HK-2 (cell line): ENCODE measurements around the gene ACMSD.
"Not testable (repeated sequence)": the region's sequence is repeated elsewhere in the genome, so short reads cannot be mapped to it uniquely, and the experiment has no call there.

Source experiments
- DNase-seq: peaks from one replicate; pipeline ENCODE4 v3.0.0-alpha.2; 2018; ENCODE audit not compliant: unreplicated experiment

ACMSD gene

GRCh38 chr2:134905168-134905567, 66.8 kb downstream of the ACMSD start:
- no peak for DNase-seq

GRCh38 chr2:134906726-134907125, 68.3 kb downstream of the ACMSD start:
- no peak for DNase-seq

GRCh38 chr2:134907441-134908116, 69.2 kb downstream of the ACMSD start:
- not testable (repeated sequence) for DNase-seq

- DNase-seq, result no peak
These were observed 72.5 kb downstream of the ACMSD start for GRCh38 chr2:134910763-134911399.

GRCh38 chr2:134911400-134911785, 73.0 kb downstream of the ACMSD start:
- no peak for DNase-seq

- DNase-seq, result no peak
These were observed 73.9 kb downstream of the ACMSD start for GRCh38 chr2:134912361-134912760.

GRCh38 chr2:134917360-134917865, 79.0 kb downstream of the ACMSD start:
- peak; percentile 21 for DNase-seq

- DNase-seq, result no peak
These were observed 79.6 kb downstream of the ACMSD start for GRCh38 chr2:134917888-134918525.

- peak; percentile 100 for DNase-seq
These were observed 80.3 kb downstream of the ACMSD start, which contains the start of gene CCNT2 for GRCh38 chr2:134918526-134919340. Gene CCNT2, plus strand, starts transcription at chr2:134918822. Its CDS starts 33 bp downstream, at chr2:134918855.

GRCh38 chr2:134919341-134920210, 81.2 kb downstream of the ACMSD start:
- DNase-seq, result no peak

GRCh38 chr2:134924912-134925311, 86.5 kb downstream of the ACMSD start:
- DNase-seq, result no peak

GRCh38 chr2:134926231-134926931, 88.0 kb downstream of the ACMSD start:
- DNase-seq, result no peak

GRCh38 chr2:134927195-134927594, 88.8 kb downstream of the ACMSD start:
- no peak for DNase-seq

GRCh38 chr2:134932864-134933526, 94.6 kb downstream of the ACMSD start:
- DNase-seq, result no peak

- DNase-seq, result no peak
These were observed 95.3 kb downstream of the ACMSD start for GRCh38 chr2:134933732-134934131.

GRCh38 chr2:134934150-134934549, 95.7 kb downstream of the ACMSD start:
- no peak for DNase-seq

GRCh38 chr2:134934641-134935040, 96.2 kb downstream of the ACMSD start:
- DNase-seq, result no peak

GRCh38 chr2:134936691-134937090, 98.3 kb downstream of the ACMSD start:
- DNase-seq, result no peak

GRCh38 chr2:134943540-134943939, 105.1 kb downstream of the ACMSD start:
- no peak for DNase-seq

- DNase-seq, result no peak
These were observed 106.6 kb downstream of the ACMSD start for GRCh38 chr2:134944975-134945374.
